Activated naive CD8-positive, alpha-beta T cell treated with anti-CD3 and anti-CD28 coated beads, Interleukin-2, amount 50 U/mL, for 24 hours (primary cell): ENCODE measurements around the gene RSPRY1.

Source experiments
- ATAC-seq: fragments of 150-1000 bp; cut with Tn5 transposase; one replicate; pipeline ENCODE4 v1.10.0; 2021
- DNase-seq: peaks from one replicate; pipeline ENCODE4 v3.0.0; 2021
- H3K27ac Mint-ChIP-seq: one replicate; pipeline ENCODE4 v1.8.0; 2021; ENCODE audit warnings: mild to moderate bottlenecking, mixed read lengths
- H3K27me3 Mint-ChIP-seq: one replicate; pipeline ENCODE4 v1.8.0; 2021; ENCODE audit warnings: mixed read lengths
- H3K36me3 Mint-ChIP-seq: one replicate; pipeline ENCODE4 v1.8.0; 2021; ENCODE audit warnings: low read depth, mixed read lengths
- H3K4me1 Mint-ChIP-seq: one replicate; pipeline ENCODE4 v1.8.0; 2021; ENCODE audit warnings: mixed read lengths
- H3K4me3 Mint-ChIP-seq: one replicate; pipeline ENCODE4 v1.8.0; 2021; ENCODE audit warnings: mild to moderate bottlenecking, moderate library complexity, mixed read lengths
- H3K9me3 Mint-ChIP-seq: one replicate; pipeline ENCODE4 v1.8.0; 2021; ENCODE audit warnings: mixed read lengths

RSPRY1 gene

DNA sequence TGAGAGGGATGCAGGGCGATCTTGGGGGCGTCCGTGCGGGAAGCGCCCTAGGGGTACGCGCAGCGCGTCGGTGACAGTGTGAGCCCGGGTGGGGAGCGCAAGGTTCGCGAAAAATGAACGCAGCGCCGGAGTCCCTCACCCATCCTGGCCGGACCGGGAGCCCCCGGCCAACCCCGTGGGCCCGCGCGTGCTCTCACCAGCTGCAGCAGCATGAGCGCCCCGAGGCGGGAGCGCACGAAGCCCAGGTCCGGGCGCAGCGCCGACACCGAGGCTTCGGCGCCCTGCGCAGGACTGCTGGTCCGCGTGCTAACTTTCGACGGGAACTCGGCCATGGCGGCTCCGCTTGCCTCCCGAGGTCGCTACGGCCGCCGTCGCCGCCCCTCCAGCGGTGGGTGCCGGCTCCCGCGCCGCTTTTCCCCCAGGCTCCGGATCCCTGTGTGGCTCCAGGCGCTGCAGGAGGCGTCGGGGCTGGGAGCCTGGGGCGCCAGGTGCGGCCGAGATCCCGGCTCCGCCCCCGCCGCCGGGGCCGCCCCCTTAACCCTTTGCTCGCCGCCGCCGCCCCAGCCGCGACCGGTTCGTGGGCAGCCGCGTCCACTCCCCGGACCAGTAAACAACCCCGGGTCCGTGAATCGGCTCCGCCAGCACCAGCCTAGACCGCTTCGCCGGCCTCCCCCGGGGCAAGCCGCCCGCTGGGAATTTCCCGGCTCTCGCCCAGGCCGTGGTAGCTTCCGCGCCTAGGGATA lies 98.3 kb downstream of the RSPRY1 start, which contains the start of gene PLLP:
PLLP (minus strand) TSS at position 464 of the 743 bp plus-strand sequence; CDS start at position 332, 132 bp downstream.
- peaks cover 23% of the 10 kb centered on the region for H3K27me3 Mint-ChIP-seq
- no peaks in the 10 kb centered on the region for H3K36me3 Mint-ChIP-seq
- H3K4me1 Mint-ChIP-seq = peaks cover 6% of the 10 kb centered on the region
- no peaks in the 10 kb centered on the region for H3K9me3 Mint-ChIP-seq
- ATAC-seq = peak; percentile 41
- DNase-seq = peak; percentile 53
- peak within 1 kb of the TSS; percentile 65 for H3K4me3 Mint-ChIP-seq
- H3K27ac Mint-ChIP-seq = no peak within 1 kb of the TSS

DNA sequence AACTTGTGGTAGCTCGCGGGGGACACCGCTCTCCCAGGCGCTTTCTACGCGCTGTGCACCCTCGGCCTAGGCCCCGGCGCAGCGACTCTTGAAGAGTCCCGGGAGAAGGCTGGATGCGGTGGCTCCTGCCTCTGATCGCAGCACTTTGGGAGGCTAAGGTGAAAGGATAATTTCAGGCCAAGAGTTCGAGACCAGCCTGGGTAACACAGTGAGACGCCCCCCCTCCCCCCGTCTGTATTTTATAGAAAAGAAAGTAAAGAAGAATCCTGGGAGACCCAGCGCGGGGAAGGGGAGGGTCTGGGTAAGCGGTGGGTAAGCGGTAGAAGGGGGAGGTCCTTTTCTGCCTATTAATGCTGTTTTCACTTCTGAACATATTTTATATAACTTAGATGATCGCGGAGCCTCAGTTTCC lies 98.8 kb downstream of the RSPRY1 start:
- peak; percentile 63 for ATAC-seq

DNA sequence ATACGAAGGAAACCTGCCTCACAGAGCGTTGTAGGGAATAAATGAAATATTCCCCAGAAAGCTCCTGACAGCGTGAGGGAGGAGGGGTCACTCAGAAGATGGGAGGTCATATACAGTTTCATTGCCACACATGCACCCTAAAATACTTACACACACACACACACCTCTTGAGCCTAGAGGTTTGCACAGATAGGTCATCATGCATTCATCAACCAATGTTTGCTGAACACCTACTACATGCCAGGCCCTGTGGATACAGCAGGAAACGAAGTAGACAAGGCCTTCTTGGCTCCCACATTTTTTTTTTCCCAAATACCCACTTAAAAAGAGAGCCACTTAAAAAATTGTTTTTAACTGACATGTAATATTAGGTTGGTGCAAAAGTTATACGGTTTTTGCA lies 99.2 kb downstream of the RSPRY1 start:
- peak overlapping the region; percentile 65 for H3K4me3 Mint-ChIP-seq
- DNase-seq (no peak), ATAC-seq (no peak)
- H3K4me1 Mint-ChIP-seq = peaks cover 14% of the 10 kb centered on the region
- H3K27me3 Mint-ChIP-seq = peaks cover 23% of the 10 kb centered on the region
- H3K36me3 Mint-ChIP-seq = no peaks in the 10 kb centered on the region
- no peak overlapping the region for H3K27ac Mint-ChIP-seq
- no peaks in the 10 kb centered on the region for H3K9me3 Mint-ChIP-seq

More for the DNA sequence above, 98.8 kb downstream of the RSPRY1 start:
- H3K36me3 Mint-ChIP-seq = no peaks in the 10 kb centered on the region
- H3K27ac Mint-ChIP-seq = no peak overlapping the region
- H3K4me3 Mint-ChIP-seq = peak overlapping the region; percentile 65
- peaks cover 23% of the 10 kb centered on the region for H3K27me3 Mint-ChIP-seq
- no peak for DNase-seq
- no peaks in the 10 kb centered on the region for H3K9me3 Mint-ChIP-seq
- peaks cover 9% of the 10 kb centered on the region for H3K4me1 Mint-ChIP-seq

DNA sequence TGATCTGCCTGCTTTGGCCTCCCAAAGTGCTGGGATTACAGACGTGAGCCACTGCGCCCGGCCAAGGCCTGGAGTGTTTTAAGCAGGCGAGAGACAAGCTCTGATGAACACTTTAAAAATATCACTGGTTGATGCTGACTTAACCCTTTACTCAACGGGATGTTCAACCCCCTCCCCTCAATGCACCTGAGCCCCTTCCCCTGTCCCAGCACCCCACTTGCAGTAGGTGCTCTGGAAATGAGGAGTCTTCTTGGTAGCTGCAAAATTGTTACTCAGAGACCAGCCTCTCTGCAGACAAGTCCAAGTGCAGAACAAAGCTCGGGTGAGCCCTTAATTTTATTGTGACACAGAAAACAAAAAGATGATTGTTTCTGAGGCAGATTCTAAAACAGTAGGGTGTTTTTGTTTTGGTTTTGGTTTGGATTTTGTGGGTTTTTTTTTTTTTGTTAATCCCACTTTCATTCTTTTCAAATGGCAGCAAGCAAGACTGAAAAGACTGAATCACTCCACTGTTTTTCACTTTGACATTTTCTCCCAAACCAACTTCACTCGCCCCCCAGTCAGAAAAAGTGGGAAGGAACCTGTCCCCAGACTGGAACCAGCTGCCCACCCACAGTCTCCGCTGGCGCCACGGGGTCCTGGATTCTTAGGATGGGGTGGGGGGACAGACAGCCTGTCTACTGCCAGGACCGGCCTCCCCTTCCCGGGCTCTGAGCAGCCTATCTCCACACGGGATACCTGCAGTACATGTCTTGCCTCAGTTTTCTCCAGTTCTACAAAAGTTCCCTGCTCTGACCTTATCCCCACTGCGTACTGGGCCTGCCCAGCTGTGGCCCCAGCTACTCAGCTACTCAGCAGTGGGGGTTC lies 103.5 kb downstream of the RSPRY1 start:
- Mint-ChIP-seq H3K4me3 (no peak overlapping the region), H3K27ac (no peak overlapping the region), H3K27me3 (peaks cover 4% of the 10 kb centered on the region), H3K36me3 (no peaks in the 10 kb centered on the region), H3K9me3 (no peaks in the 10 kb centered on the region), H3K4me1 (peaks cover 13% of the 10 kb centered on the region)
- DNase-seq (no peak), ATAC-seq (peak; percentile 33)
